ENCODE data around the gene HYAL4.

Gene HYAL4

GRCh38 chr7:123918309-123918708, 73.3 kb downstream of the HYAL4 start:
- DNase-seq, result no peak

GRCh38 chr7:123923599-123923998, 78.6 kb downstream of the HYAL4 start:
- no peak for DNase-seq

GRCh38 chr7:123924941-123925340, 80.0 kb downstream of the HYAL4 start, which contains the start of gene SPAM1:
TSS of gene SPAM1 (plus strand) at chr7:123925241. CDS start at chr7:123953571, 28,330 bp downstream.
- no peak for DNase-seq

Measured in NCI-H2029 (cell line).